HG03442 (cell line): ENCODE data around the gene SGSM2.
"Not testable (repeated sequence)": the region's sequence is repeated elsewhere in the genome, so short reads cannot be mapped to it uniquely, and the experiment has no call there.

ENCODE experiments used
- ATAC-seq: cut with Tn5 transposase; IDR thresholded peaks from one replicate; pipeline ENCODE4 v1.9.1; 2021; ENCODE audit warnings: mild to moderate bottlenecking, moderate library complexity; ENCODE audit not compliant: unreplicated experiment

SGSM2 gene, protein sequence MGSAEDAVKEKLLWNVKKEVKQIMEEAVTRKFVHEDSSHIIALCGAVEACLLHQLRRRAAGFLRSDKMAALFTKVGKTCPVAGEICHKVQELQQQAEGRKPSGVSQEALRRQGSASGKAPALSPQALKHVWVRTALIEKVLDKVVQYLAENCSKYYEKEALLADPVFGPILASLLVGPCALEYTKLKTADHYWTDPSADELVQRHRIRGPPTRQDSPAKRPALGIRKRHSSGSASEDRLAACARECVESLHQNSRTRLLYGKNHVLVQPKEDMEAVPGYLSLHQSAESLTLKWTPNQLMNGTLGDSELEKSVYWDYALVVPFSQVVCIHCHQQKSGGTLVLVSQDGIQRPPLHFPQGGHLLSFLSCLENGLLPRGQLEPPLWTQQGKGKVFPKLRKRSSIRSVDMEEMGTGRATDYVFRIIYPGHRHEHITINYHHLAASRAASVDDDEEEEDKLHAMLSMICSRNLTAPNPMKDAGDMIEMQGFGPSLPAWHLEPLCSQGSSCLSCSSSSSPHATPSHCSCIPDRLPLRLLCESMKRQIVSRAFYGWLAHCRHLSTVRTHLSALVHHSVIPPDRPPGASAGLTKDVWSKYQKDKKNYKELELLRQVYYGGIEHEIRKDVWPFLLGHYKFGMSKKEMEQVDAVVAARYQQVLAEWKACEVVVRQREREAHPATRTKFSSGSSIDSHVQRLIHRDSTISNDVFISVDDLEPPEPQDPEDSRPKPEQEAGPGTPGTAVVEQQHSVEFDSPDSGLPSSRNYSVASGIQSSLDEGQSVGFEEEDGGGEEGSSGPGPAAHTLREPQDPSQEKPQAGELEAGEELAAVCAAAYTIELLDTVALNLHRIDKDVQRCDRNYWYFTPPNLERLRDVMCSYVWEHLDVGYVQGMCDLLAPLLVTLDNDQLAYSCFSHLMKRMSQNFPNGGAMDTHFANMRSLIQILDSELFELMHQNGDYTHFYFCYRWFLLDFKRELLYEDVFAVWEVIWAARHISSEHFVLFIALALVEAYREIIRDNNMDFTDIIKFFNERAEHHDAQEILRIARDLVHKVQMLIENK

GRCh38 chr17:2336852-2337543 lies at the start of gene SGSM2:
Gene SGSM2 (plus strand): TSS chr17:2337501. CDS start chr17:2337689, 188 bp downstream.
- peak; percentile 27 for ATAC-seq

- ATAC-seq: no peak
Observed at GRCh38 chr17:2289878-2290478, 47.3 kb upstream of the SGSM2 start.

DNA sequence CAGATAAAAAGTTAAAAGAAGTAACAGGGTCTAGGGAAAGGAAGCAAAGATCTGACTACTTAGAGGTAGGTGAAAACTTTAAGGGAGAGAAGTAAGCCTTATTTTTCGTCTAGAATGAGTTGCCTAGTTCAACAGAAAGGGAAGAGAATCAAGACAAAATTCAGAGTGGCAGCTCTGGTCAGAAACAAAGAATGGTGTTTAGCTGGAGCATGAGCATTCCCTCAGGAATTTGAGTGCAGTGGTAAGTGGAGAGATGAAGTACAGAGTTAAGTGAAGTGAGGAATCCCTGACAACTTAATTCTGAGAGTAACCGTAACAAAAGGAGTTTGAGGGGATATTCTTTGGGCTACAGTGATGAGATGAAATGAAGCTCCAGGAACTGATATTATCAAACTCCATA lies 45.2 kb upstream of the SGSM2 start:
- no peak for ATAC-seq

- ATAC-seq: no peak
Observed at GRCh38 chr17:2295575-2295974, 41.7 kb upstream of the SGSM2 start.

DNA sequence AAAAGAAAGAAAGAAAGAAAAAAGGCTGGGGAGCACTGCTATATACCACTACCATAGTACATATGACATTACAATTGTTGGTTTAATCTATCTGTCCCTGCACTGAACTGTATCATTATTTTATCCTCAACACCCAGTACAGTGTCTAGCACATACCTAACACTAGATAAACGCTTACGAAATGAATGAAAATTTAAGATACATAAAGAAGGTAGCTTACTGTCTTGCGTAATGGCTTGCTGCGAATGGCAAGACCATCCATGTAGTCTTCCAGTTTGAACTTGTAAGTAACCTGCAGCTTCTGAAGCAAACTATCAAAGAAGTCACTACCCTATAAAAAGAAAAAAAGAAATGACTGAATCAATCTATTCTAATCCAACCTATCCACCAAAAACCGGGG lies 40.3 kb upstream of the SGSM2 start:
- ATAC-seq: no peak

DNA sequence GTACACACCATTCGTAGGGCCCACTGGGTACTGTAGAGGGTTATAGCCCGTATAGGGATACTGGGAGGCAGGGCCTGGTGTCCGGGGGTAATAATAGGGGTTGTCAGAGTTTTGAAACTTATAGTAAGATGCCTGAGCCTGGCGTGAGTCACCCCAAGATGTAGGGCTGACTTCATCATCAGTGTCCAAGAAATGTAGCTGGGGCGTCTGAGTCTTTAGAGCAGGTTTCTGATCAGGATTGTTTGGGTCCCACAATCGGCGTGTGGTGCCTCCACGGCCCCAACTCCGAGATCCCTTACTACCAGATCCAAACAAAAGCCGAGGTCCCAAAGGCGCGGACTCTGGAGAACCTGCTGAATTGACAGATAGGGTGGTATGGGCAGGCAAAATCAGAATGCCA lies 38.2 kb upstream of the SGSM2 start:
- no peak for ATAC-seq

GRCh38 chr17:2299756-2300155 lies 37.5 kb upstream of the SGSM2 start:
- ATAC-seq: no peak

DNA sequence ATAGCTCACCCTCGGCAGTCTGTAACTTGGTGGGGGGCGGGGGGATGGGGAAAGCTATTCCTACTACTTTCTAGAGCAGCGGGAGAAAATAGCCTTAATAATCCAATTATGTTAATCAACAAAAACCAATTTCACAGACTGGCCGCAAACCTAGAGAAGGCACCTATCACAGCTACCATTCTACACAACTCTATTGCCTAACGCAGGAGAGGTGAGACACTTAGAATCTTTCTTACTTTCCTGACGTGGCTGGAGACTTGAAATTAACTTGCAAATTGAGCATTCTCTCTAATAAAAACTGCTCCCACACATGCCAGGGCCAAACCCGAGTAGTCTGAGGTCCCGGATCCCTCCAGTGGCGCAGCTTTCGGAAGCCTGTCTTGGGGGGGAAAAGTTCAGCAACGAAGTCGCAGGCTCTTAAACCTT lies 34.5 kb upstream of the SGSM2 start:
- ATAC-seq: no peak

DNA sequence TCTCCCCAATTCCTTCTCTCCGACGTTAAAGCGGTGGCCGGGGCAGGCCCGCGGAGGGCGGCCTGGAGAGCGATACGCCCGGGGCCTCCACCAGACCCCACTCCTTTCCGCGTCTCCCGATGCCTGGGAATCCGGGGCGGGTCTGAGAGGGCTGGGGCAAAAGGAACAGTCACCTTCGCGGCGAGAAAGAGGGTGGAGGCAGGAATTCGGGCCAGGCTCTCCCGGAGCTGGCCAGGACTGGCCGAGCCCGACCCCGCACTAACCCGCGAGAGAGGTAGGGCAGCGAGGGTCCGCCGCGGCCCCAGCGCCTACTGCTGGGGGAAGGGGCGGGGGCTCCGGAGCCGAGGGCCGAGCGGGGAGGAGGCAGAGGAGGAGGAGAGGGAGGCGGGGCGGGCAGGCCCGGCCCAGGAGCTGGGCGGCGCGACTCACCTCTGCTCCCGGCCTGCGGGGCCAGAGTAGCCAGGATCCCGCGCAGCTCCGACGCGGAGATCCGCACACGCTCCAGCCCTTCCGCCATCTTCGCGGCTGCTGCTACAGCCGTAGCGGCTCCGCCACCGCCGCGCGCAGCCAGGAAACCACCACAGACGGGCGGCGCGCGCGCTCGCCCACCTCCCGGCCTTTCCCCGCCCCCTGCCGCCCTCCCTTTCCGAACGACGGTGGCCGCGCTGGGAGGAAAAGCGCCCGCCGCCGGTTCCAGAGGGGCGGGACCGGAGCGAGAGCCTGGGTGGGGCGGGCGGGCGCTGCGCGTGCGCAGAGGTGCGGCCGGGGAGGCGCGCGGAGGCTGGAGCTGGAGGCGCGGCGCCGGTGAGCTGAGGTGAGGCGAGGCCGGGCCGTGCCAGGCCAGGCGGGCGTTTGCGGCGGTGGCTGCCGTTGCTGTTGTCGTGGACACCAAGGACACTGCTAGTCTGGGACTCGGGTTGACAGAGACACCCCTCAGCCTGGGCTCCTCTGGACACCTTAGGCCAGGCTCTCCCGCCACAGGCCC lies 33.8 kb upstream of the SGSM2 start, which contains the start of the genes SMG6 and SRR:
SMG6 (minus strand) TSS at position 582 of the 985 bp plus-strand sequence; CDS start at position 517, 65 bp downstream.
SRR (plus strand) TSS at position 747 of the 985 bp plus-strand sequence. CDS start 11,611 bp downstream, outside the sequence.
- ATAC-seq: peak; percentile 70

DNA sequence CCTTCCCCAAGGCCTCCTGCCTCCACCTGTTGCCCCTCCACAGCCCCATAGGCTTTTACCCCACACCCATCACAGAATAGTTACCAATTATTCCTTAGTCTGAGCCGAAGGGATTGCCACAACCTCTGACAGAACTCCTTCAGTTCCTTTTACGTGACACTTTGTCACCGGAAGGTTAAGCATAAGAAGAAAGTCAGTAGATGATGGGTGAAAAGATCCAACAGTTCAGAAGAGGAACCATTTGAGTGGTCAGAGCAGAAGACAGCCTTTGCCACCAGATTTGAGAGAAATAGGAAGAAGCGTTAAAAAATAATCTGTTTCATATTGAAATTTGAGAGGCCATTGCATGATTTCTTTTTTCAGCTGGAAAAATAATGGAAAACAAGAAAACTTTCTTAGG lies 32.4 kb upstream of the SGSM2 start:
- no peak for ATAC-seq

- no peak for ATAC-seq
Observed at GRCh38 chr17:2309338-2310154, 27.8 kb upstream of the SGSM2 start.

GRCh38 chr17:2312736-2313135 lies 24.6 kb upstream of the SGSM2 start:
- no peak for ATAC-seq

GRCh38 chr17:2316916-2317205 lies 20.4 kb upstream of the SGSM2 start:
- not testable (repeated sequence) for ATAC-seq

DNA sequence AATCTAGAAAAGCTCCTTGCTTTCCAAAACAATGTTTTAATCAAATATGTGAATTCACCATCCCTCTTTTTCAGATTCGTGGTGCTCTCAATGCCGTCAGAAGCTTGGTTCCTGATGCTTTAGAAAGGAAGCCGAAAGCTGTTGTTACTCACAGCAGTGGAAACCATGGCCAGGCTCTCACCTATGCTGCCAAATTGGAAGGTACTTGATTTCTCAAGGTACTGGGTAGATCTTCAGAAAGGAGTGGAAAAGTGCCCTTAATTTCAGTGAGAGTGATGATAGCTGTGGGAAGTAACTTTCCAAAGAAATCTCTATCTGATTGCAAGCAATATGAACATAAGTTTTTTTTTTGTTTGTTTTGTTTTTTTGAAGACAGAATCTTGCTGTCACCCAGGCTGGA lies 19.5 kb upstream of the SGSM2 start:
- ATAC-seq: no peak

DNA sequence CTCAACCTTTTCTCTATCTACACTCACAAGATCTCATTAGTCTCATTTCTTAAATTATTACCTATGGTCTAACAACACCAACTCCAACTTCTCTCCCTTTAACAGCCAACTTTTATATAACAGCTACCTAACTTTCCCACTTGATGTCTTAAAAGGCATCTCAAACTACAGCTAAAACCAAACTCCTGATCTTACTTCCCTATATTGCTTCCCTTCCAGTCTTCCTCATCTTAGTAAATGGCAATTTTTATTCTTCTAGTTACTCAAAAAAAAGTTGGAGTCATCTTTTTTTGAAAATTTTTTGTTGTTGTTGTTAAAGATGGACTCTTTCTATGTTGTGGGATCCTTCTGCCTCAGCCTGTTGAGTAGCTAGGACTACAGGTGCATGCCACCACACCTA lies 18.2 kb upstream of the SGSM2 start:
- ATAC-seq: no peak

GRCh38 chr17:2321399-2321798 lies 15.9 kb upstream of the SGSM2 start:
- ATAC-seq: no peak

GRCh38 chr17:2323629-2324314 lies 13.5 kb upstream of the SGSM2 start:
- ATAC-seq: no peak

DNA sequence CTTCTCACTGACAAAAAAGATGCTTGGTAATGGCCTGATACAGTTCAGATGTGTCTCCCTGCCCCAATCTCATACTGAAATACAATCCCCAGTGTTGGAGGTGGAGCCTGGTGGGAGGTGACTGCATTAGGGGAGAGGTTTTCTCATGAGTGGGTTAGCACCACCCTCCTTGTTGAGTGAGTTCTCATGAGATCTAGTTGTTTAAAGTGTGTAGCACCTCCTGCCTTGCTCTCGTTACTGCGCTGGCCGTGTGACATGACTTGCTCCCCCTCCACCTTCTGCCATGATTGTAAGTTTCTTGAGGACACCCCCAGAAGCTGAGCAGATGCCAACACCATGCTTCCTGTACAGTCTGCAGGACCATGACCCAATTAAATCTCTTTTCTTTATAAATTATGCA lies 6.0 kb upstream of the SGSM2 start:
- no peak for ATAC-seq
